ENCODE data around the gene SLIT3. TPM values are rescaled to one million over a fixed set of nuclear protein-coding genes. Genes with fewer than 3 reads are reported as not detected.

SLIT3 gene
- polyA plus RNA-seq, 1 of the 3 experiments (the other 2 are of a cell fraction), result 119 TPM

DNA sequence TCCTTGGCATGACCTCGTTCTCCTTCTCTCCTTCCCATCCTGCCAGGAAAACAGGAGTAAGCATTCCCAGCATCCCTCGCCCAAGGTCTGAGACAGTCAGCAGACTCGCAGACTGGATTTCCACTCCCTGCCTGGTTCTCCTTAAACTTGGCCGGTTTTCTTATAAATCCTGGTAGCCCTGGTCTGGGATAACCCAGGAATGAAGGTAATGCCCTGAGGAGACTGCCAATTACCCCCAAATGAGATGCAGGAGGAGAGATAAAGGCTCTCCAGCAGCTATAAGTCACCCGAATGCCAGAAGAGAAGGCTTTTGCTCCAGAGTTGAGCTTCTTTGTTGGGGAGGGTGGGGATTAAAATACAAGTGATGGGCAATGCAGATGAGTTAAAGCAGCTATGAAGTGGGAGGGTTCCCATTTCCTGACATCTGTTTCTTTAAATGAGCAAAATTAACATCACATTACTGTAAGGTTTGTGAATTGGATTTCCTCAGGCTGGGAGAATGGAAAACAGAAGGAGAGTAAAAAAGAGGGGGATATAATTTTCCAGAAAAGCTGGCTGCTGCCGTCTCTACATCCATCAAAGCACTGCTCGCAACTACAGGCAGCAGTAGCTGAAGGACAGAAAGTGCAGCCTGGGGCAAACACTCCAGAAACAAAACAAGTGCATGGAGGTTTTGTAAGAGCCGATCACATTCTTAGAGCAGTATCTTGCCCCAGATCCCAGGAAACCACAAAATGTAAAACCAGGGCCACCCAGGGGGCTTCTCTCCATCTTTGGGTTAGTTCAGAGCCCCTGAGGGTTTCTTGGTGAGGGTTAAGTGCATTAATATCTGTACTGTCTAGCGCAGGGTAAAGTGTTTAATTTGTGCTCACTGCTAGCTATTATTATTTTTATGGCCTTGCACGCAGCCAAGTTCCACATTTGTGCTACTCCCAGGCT is 544.2 kb downstream of the SLIT3 start:
- Histone ChIP-seq H3K4me1 (ENCODE audit: control insufficient read depth in 1 of 2, insufficient read depth in 2 of 2, low read depth in 1 of 2, low read length in 1 of 2) (peaks cover 0 to 57% of the 10 kb centered on the region in 2 experiments; a peak in 2 of 4 replicates), H3K36me3 (replicated peaks in 1 of 2; ENCODE audit: control insufficient read depth in 1 of 2, insufficient read depth in 2 of 2, low read length in 1 of 2) (peaks cover 29 to 81% of the 10 kb centered on the region in 2 experiments), H3K9me3 (no peaks in the 10 kb centered on the region), H4K20me1 (ENCODE audit: insufficient read depth) (no peaks in the 10 kb centered on the region), H3F3A (replicated peaks; ENCODE audit: insufficient read depth) (no peaks in the 10 kb centered on the region), H3K27me3 (ENCODE audit: insufficient read depth) (no peaks in the 10 kb centered on the region), H3K27ac (ENCODE audit: low read depth in 2 of 2, low read length in 1 of 2) (peak overlapping the region in 1 of 2 experiments; percentile 91; a peak in 2 of 4 replicates), H2AFZ (ENCODE audit: low read depth) (no peak overlapping the region), H3K9me2 (no peaks in the 10 kb centered on the region), H3K79me2 (ENCODE audit: insufficient read depth) (no peaks in the 10 kb centered on the region), H3K4me2 (no peak overlapping the region), H3K4me3 (ENCODE audit: low read depth in 2 of 2, low read length in 1 of 2) (no peak overlapping the region), H3K9ac (no peak overlapping the region)
- ChIA-PET POLR2A (interaction anchor here (0.9 to 1.9 kb wide), 7 partner anchors 9 to 129 kb away, joined by 3 to 15 read pairs (median 4); no protein-coding TSS in a partner anchor), CTCF (interaction anchor here (0.6 to 1.8 kb wide), 6 partner anchors 9 to 1990 kb away, joined by 3 to 6 read pairs (median 4); no protein-coding TSS in a partner anchor)
- peak; percentile 58 for DNase-seq
- TF ChIP-seq MXI1 (IDR thresholded peaks at IDR 0.05; ENCODE audit: low read depth, low read length) (no peak), TCF12 (IDR thresholded peaks at IDR 0.05) (no peak), IRF3 (IDR thresholded peaks at IDR 0.05; ENCODE audit: low read depth, low read length) (no peak), RCOR1 (IDR thresholded peaks at IDR 0.05; ENCODE audit: low read length) (0 out of 2 replicates have a peak, but pooled peaks have one; percentile 13), PBX3 (IDR thresholded peaks at IDR 0.05) (no peak), YY1 (IDR thresholded peaks at IDR 0.05; ENCODE audit: low read depth) (no peak), ZBTB33 (IDR thresholded peaks at IDR 0.05; ENCODE audit: borderline replicate concordance, low read depth) (no peak), GATA2 (CRISPR knock-in tag; IDR thresholded peaks at IDR 0.05) (peak; percentile 21; the same call in 1 of the 2 replicates), SMC3 (IDR thresholded peaks at IDR 0.05; ENCODE audit: low read depth, low read length) (no peak), SIN3A (IDR thresholded peaks at IDR 0.05; ENCODE audit: borderline replicate concordance, low read depth, low read length) (no peak)
- TF ChIP-seq, protein P1, sequence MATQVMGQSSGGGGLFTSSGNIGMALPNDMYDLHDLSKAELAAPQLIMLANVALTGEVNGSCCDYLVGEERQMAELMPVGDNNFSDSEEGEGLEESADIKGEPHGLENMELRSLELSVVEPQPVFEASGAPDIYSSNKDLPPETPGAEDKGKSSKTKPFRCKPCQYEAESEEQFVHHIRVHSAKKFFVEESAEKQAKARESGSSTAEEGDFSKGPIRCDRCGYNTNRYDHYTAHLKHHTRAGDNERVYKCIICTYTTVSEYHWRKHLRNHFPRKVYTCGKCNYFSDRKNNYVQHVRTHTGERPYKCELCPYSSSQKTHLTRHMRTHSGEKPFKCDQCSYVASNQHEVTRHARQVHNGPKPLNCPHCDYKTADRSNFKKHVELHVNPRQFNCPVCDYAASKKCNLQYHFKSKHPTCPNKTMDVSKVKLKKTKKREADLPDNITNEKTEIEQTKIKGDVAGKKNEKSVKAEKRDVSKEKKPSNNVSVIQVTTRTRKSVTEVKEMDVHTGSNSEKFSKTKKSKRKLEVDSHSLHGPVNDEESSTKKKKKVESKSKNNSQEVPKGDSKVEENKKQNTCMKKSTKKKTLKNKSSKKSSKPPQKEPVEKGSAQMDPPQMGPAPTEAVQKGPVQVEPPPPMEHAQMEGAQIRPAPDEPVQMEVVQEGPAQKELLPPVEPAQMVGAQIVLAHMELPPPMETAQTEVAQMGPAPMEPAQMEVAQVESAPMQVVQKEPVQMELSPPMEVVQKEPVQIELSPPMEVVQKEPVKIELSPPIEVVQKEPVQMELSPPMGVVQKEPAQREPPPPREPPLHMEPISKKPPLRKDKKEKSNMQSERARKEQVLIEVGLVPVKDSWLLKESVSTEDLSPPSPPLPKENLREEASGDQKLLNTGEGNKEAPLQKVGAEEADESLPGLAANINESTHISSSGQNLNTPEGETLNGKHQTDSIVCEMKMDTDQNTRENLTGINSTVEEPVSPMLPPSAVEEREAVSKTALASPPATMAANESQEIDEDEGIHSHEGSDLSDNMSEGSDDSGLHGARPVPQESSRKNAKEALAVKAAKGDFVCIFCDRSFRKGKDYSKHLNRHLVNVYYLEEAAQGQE (IDR thresholded peaks at IDR 0.05; ENCODE audit: low read depth, low read length), result no peak
- TF ChIP-seq, protein P2, sequence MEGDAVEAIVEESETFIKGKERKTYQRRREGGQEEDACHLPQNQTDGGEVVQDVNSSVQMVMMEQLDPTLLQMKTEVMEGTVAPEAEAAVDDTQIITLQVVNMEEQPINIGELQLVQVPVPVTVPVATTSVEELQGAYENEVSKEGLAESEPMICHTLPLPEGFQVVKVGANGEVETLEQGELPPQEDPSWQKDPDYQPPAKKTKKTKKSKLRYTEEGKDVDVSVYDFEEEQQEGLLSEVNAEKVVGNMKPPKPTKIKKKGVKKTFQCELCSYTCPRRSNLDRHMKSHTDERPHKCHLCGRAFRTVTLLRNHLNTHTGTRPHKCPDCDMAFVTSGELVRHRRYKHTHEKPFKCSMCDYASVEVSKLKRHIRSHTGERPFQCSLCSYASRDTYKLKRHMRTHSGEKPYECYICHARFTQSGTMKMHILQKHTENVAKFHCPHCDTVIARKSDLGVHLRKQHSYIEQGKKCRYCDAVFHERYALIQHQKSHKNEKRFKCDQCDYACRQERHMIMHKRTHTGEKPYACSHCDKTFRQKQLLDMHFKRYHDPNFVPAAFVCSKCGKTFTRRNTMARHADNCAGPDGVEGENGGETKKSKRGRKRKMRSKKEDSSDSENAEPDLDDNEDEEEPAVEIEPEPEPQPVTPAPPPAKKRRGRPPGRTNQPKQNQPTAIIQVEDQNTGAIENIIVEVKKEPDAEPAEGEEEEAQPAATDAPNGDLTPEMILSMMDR (IDR thresholded peaks at IDR 0.05), result no peak
- 70% methylated on average over 9 of the region's 10 CpGs for WGBS (ENCODE audit: low lambda C conversion rate)

All from SK-N-SH (cell line).